Measurements from ENCODE around the gene GNRH2. TPM values are rescaled to one million over a fixed set of nuclear protein-coding genes. Genes with fewer than 3 reads are reported as not detected.
"Not testable (repeated sequence)": the region's sequence is repeated elsewhere in the genome, so short reads cannot be mapped to it uniquely, and the experiment has no call there.

The GNRH2 gene
- total RNA-seq, 1 donor from 2014 or later: 0.53 TPM

GRCh38 chr20:3068986-3069900, 25.8 kb downstream of the GNRH2 start:
- Histone ChIP-seq H3K27me3 (ENCODE audit: control insufficient read depth, insufficient read depth, low read length) (peaks cover 6% of the 10 kb centered on the region), H3K36me3 (ENCODE audit: control insufficient read depth, insufficient read depth, low read length) (no peaks in the 10 kb centered on the region), H3K4me3 (ENCODE audit: low read depth, low read length) (no peak overlapping the region)
- TF ChIP-seq, protein P1, sequence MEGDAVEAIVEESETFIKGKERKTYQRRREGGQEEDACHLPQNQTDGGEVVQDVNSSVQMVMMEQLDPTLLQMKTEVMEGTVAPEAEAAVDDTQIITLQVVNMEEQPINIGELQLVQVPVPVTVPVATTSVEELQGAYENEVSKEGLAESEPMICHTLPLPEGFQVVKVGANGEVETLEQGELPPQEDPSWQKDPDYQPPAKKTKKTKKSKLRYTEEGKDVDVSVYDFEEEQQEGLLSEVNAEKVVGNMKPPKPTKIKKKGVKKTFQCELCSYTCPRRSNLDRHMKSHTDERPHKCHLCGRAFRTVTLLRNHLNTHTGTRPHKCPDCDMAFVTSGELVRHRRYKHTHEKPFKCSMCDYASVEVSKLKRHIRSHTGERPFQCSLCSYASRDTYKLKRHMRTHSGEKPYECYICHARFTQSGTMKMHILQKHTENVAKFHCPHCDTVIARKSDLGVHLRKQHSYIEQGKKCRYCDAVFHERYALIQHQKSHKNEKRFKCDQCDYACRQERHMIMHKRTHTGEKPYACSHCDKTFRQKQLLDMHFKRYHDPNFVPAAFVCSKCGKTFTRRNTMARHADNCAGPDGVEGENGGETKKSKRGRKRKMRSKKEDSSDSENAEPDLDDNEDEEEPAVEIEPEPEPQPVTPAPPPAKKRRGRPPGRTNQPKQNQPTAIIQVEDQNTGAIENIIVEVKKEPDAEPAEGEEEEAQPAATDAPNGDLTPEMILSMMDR (IDR thresholded peaks at IDR 0.05; ENCODE audit: insufficient read depth, low read length, severe bottlenecking): peak; percentile 30
- FAIRE-seq (no peak), DNase-seq (ENCODE audit: low read depth) (peak; percentile 4)

- H3K27me3 ChIP-seq (ENCODE audit: control insufficient read depth, insufficient read depth, low read length): peaks cover 6% of the 10 kb centered on the region
- FAIRE-seq (no peak), DNase-seq (ENCODE audit: low read depth) (no peak)
- TF ChIP-seq, protein P1 (IDR thresholded peaks at IDR 0.05; ENCODE audit: insufficient read depth, low read length, severe bottlenecking): no peak
- H3K4me3 ChIP-seq (ENCODE audit: low read depth, low read length): no peak overlapping the region
- no peaks in the 10 kb centered on the region for H3K36me3 ChIP-seq (ENCODE audit: control insufficient read depth, insufficient read depth, low read length)
Observed at GRCh38 chr20:3070725-3071124, 27.3 kb downstream of the GNRH2 start.

GRCh38 chr20:3071266-3071609, 27.8 kb downstream of the GNRH2 start:
- Histone ChIP-seq H3K36me3 (ENCODE audit: control insufficient read depth, insufficient read depth, low read length) (no peaks in the 10 kb centered on the region), H3K27me3 (ENCODE audit: control insufficient read depth, insufficient read depth, low read length) (peaks cover 6% of the 10 kb centered on the region), H3K4me3 (ENCODE audit: low read depth, low read length) (no peak overlapping the region)
- TF ChIP-seq, protein P1 (IDR thresholded peaks at IDR 0.05; ENCODE audit: insufficient read depth, low read length, severe bottlenecking): no peak
- no peak for FAIRE-seq
- DNase-seq (ENCODE audit: low read depth): no peak

DNA sequence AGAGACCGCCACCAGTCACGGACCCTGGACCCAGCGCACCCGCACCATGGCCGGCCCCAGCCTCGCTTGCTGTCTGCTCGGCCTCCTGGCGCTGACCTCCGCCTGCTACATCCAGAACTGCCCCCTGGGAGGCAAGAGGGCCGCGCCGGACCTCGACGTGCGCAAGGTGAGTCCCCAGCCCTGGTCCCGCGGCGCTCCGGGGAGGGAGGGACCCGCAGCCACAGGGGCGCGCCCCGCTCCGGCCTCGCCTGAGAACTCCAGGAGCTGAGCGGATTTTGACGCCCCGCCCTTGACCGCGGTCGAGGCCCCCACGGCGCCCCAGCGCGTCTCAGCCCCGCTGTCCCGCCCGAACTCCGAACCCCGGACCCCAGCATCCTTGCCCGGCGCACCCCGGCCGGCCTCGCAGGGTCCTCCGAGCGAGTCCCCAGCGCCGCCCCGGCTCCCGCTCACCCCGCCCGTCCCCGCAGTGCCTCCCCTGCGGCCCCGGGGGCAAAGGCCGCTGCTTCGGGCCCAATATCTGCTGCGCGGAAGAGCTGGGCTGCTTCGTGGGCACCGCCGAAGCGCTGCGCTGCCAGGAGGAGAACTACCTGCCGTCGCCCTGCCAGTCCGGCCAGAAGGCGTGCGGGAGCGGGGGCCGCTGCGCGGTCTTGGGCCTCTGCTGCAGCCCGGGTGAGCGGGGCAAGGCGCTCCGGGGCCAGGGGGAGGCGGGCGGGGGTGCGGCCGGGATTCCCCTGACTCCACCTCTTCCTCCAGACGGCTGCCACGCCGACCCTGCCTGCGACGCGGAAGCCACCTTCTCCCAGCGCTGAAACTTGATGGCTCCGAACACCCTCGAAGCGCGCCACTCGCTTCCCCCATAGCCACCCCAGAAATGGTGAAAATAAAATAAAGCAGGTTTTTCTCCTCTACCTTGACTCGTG, 28.4 kb downstream of the GNRH2 start, which contains the start of gene OXT:
Gene OXT (plus strand): TSS at position 11 of the 920 bp plus-strand sequence. CDS start 36 bp downstream, at position 47.
- peak within 1 kb of the TSS; percentile 22 for H3K4me3 ChIP-seq (ENCODE audit: low read depth, low read length)

DNA sequence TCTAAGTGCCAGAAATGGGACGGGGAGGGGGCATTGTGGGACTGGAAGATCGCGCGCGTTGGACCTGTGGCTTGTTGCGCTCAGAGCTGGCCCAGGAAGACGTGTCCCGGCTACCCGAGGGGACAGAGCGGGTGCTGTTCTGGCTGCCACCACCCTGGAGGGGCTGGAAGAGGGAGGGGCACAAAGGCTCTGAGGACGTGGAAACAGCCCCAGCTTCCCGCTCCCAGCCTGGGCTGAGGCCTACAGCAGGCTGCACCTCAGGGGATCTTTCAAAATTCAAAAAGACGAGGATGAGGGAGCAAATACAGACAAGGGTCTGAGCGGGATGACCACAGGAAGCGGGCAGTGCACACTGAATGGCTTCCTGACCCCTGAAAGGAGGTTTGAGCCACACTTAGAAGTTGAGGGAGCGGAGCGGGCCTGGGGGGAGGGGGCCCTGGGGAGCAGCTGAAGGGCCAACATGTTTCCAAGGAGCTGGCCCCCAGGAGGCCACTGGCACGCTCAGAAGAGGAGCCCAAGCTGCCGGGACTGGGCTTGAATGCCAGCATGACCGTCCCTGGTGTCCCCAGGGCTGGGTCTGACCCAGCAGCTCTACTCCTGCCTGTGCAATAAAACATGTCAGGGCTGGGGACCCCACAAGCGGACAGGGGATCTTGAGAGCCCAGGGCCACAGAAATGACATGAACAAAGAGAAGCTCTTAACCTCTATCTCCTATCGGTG, 29.3 kb downstream of the GNRH2 start:
- Histone ChIP-seq H3K27me3 (ENCODE audit: control insufficient read depth, insufficient read depth, low read length) (peaks cover 6% of the 10 kb centered on the region), H3K36me3 (ENCODE audit: control insufficient read depth, insufficient read depth, low read length) (no peaks in the 10 kb centered on the region), H3K4me3 (ENCODE audit: low read depth, low read length) (no peak overlapping the region)
- no peak for FAIRE-seq
- DNase-seq (ENCODE audit: low read depth): no peak
- TF ChIP-seq, protein P1 (IDR thresholded peaks at IDR 0.05; ENCODE audit: insufficient read depth, low read length, severe bottlenecking): no peak

More for the DNA sequence above, 28.4 kb downstream of the GNRH2 start, which contains the start of gene OXT:
- DNase-seq (ENCODE audit: low read depth) (no peak), FAIRE-seq (no peak)
- peaks cover 6% of the 10 kb centered on the region for H3K27me3 ChIP-seq (ENCODE audit: control insufficient read depth, insufficient read depth, low read length)
- TF ChIP-seq, protein P1 (IDR thresholded peaks at IDR 0.05; ENCODE audit: insufficient read depth, low read length, severe bottlenecking): no peak
- H3K36me3 ChIP-seq (ENCODE audit: control insufficient read depth, insufficient read depth, low read length): no peaks in the 10 kb centered on the region

- not testable (repeated sequence) for H3K27me3 ChIP-seq (ENCODE audit: control insufficient read depth, insufficient read depth, low read length); H3K36me3 ChIP-seq (ENCODE audit: control insufficient read depth, insufficient read depth, low read length); H3K4me3 ChIP-seq (ENCODE audit: low read depth, low read length); DNase-seq (ENCODE audit: low read depth); FAIRE-seq
Observed at GRCh38 chr20:3073251-3073643, 29.8 kb downstream of the GNRH2 start.

Data from bronchial epithelial cell (primary cell).